Measurements from ENCODE around the gene PPP1R16B. TPM values are rescaled to one million over a fixed set of nuclear protein-coding genes. Genes with fewer than 3 reads are reported as not detected.

The PPP1R16B gene
- polyA plus RNA-seq, 4 donors: 0.89 to 11.9 (median 3.7) TPM

- Histone ChIP-seq H3K36me3 (ENCODE audit: control insufficient read depth in 3 of 3, insufficient read depth in 2 of 3, low read depth in 1 of 3, low read length in 3 of 3) (no peaks in the 10 kb centered on the region), H3K9me3 (ENCODE audit: control insufficient read depth in 2 of 2, insufficient read depth in 1 of 2, low read depth in 1 of 2, low read length in 1 of 2) (no peaks in the 10 kb centered on the region), H3K27me3 (ENCODE audit: control insufficient read depth in 3 of 3, insufficient read depth in 3 of 3, low read length in 3 of 3) (no peaks in the 10 kb centered on the region), H3K27ac (ENCODE audit: low read depth in 1 of 3, low read length in 2 of 3) (no peak overlapping the region), H3K4me1 (ENCODE audit: control insufficient read depth in 3 of 3, insufficient read depth in 2 of 3, low read depth in 1 of 3, low read length in 2 of 3) (peaks cover 0 to 2% (median 0%) of the 10 kb centered on the region in 3 donors), H3K4me3 (ENCODE audit: low read depth in 1 of 3, low read length in 3 of 3) (no peak overlapping the region)
- no peak for DNase-seq
- no peak for FAIRE-seq
Measured at GRCh38 chr20:38834868-38835267, 29.4 kb downstream of the PPP1R16B start.

- DNase-seq (no peak), FAIRE-seq (no peak)
- Histone ChIP-seq H3K36me3 (ENCODE audit: control insufficient read depth in 3 of 3, insufficient read depth in 2 of 3, low read depth in 1 of 3, low read length in 3 of 3) (no peaks in the 10 kb centered on the region), H3K4me3 (ENCODE audit: low read depth in 1 of 3, low read length in 3 of 3) (no peak overlapping the region), H3K4me1 (ENCODE audit: control insufficient read depth in 3 of 3, insufficient read depth in 2 of 3, low read depth in 1 of 3, low read length in 2 of 3) (peaks cover 0 to 2% (median 0%) of the 10 kb centered on the region in 3 donors), H3K27ac (ENCODE audit: low read depth in 1 of 3, low read length in 2 of 3) (no peak overlapping the region), H3K27me3 (ENCODE audit: control insufficient read depth in 3 of 3, insufficient read depth in 3 of 3, low read length in 3 of 3) (no peaks in the 10 kb centered on the region), H3K9me3 (ENCODE audit: control insufficient read depth in 2 of 2, insufficient read depth in 1 of 2, low read depth in 1 of 2, low read length in 1 of 2) (no peaks in the 10 kb centered on the region)
- 91 to 94% (median 93%) methylated on average over 28 of the region's 28 CpGs for WGBS, 3 donors
Measured at GRCh38 chr20:38835792-38836191, 30.3 kb downstream of the PPP1R16B start.

- peaks cover 0 to 3% (median 0%) of the 10 kb centered on the region in 3 donors for H3K4me1 ChIP-seq (ENCODE audit: control insufficient read depth in 3 of 3, insufficient read depth in 2 of 3, low read depth in 1 of 3, low read length in 2 of 3)
- FAIRE-seq (no peak), DNase-seq (no peak)
- no peak overlapping the region for H3K4me3 ChIP-seq (ENCODE audit: low read depth in 1 of 3, low read length in 3 of 3)
- no peak overlapping the region for H3K27ac ChIP-seq (ENCODE audit: low read depth in 1 of 3, low read length in 2 of 3)
- no peaks in the 10 kb centered on the region for H3K36me3 ChIP-seq (ENCODE audit: control insufficient read depth in 3 of 3, insufficient read depth in 2 of 3, low read depth in 1 of 3, low read length in 3 of 3)
- H3K27me3 ChIP-seq (ENCODE audit: control insufficient read depth in 3 of 3, insufficient read depth in 3 of 3, low read length in 3 of 3): no peaks in the 10 kb centered on the region
- H3K9me3 ChIP-seq (ENCODE audit: control insufficient read depth in 2 of 2, insufficient read depth in 1 of 2, low read depth in 1 of 2, low read length in 1 of 2): no peaks in the 10 kb centered on the region
- 67 to 85% (median 73%) methylated on average over 4 of the region's 4 CpGs for WGBS, 3 donors
Measured at GRCh38 chr20:38836991-38837390, 31.5 kb downstream of the PPP1R16B start.

- H3K4me3 ChIP-seq (ENCODE audit: low read depth in 1 of 3, low read length in 3 of 3): no peak overlapping the region
- H3K4me1 ChIP-seq (ENCODE audit: control insufficient read depth in 3 of 3, insufficient read depth in 2 of 3, low read depth in 1 of 3, low read length in 2 of 3): peaks cover 0 to 6% (median 0%) of the 10 kb centered on the region in 3 donors
- H3K36me3 ChIP-seq (ENCODE audit: control insufficient read depth in 3 of 3, insufficient read depth in 2 of 3, low read depth in 1 of 3, low read length in 3 of 3): no peaks in the 10 kb centered on the region
- DNase-seq (no peak), FAIRE-seq (no peak)
- H3K27ac ChIP-seq (ENCODE audit: low read depth in 1 of 3, low read length in 2 of 3): no peak overlapping the region
- no peaks in the 10 kb centered on the region for H3K9me3 ChIP-seq (ENCODE audit: control insufficient read depth in 2 of 2, insufficient read depth in 1 of 2, low read depth in 1 of 2, low read length in 1 of 2)
- H3K27me3 ChIP-seq (ENCODE audit: control insufficient read depth in 3 of 3, insufficient read depth in 3 of 3, low read length in 3 of 3): no peaks in the 10 kb centered on the region
- WGBS, 3 donors: 68 to 77% (median 72%) methylated on average over 8 of the region's 8 CpGs
Measured at GRCh38 chr20:38838326-38838725, 32.8 kb downstream of the PPP1R16B start.

- 89 to 92% (median 92%) methylated on average over 4 of the region's 4 CpGs for WGBS, 3 donors
- Histone ChIP-seq H3K36me3 (ENCODE audit: control insufficient read depth in 3 of 3, insufficient read depth in 2 of 3, low read depth in 1 of 3, low read length in 3 of 3) (no peaks in the 10 kb centered on the region), H3K4me3 (ENCODE audit: low read depth in 1 of 3, low read length in 3 of 3) (no peak overlapping the region), H3K4me1 (ENCODE audit: control insufficient read depth in 3 of 3, insufficient read depth in 2 of 3, low read depth in 1 of 3, low read length in 2 of 3) (peaks cover 0 to 6% (median 0%) of the 10 kb centered on the region in 3 donors), H3K27ac (ENCODE audit: low read depth in 1 of 3, low read length in 2 of 3) (peak overlapping the region in 1 of 3 donors; percentile 81), H3K27me3 (ENCODE audit: control insufficient read depth in 3 of 3, insufficient read depth in 3 of 3, low read length in 3 of 3) (no peaks in the 10 kb centered on the region), H3K9me3 (ENCODE audit: control insufficient read depth in 2 of 2, insufficient read depth in 1 of 2, low read depth in 1 of 2, low read length in 1 of 2) (no peaks in the 10 kb centered on the region)
- DNase-seq: no peak
- FAIRE-seq: no peak
Measured at GRCh38 chr20:38839563-38839962, 34.1 kb downstream of the PPP1R16B start.

- Histone ChIP-seq H3K9me3 (ENCODE audit: control insufficient read depth in 2 of 2, insufficient read depth in 1 of 2, low read depth in 1 of 2, low read length in 1 of 2) (no peaks in the 10 kb centered on the region), H3K27me3 (ENCODE audit: control insufficient read depth in 3 of 3, insufficient read depth in 3 of 3, low read length in 3 of 3) (peaks cover 0 to 4% (median 0%) of the 10 kb centered on the region in 3 donors), H3K27ac (ENCODE audit: low read depth in 1 of 3, low read length in 2 of 3) (peak overlapping the region in 2 of 3 donors; percentile 52 to 81), H3K4me1 (ENCODE audit: control insufficient read depth in 3 of 3, insufficient read depth in 2 of 3, low read depth in 1 of 3, low read length in 2 of 3) (peaks cover 0 to 6% (median 0%) of the 10 kb centered on the region in 3 donors), H3K4me3 (ENCODE audit: low read depth in 1 of 3, low read length in 3 of 3) (no peak overlapping the region), H3K36me3 (ENCODE audit: control insufficient read depth in 3 of 3, insufficient read depth in 2 of 3, low read depth in 1 of 3, low read length in 3 of 3) (no peaks in the 10 kb centered on the region)
- WGBS, 3 donors: 70 to 75% (median 71%) methylated on average over 14 of the region's 14 CpGs
- FAIRE-seq (no peak), DNase-seq (no peak)
Measured at GRCh38 chr20:38840053-38840893, 34.8 kb downstream of the PPP1R16B start.

GRCh38 chr20:38840894-38841470, 35.5 kb downstream of the PPP1R16B start:
- WGBS, 3 donors: 73 to 80% (median 79%) methylated on average over 8 of the region's 8 CpGs
- DNase-seq (peak in 1 of 2 donors; percentile 25), FAIRE-seq (no peak)
- H3K4me1 ChIP-seq (ENCODE audit: control insufficient read depth in 3 of 3, insufficient read depth in 2 of 3, low read depth in 1 of 3, low read length in 2 of 3): peaks cover 0 to 6% (median 0%) of the 10 kb centered on the region in 3 donors
- no peak overlapping the region for H3K4me3 ChIP-seq (ENCODE audit: low read depth in 1 of 3, low read length in 3 of 3)
- H3K27ac ChIP-seq (ENCODE audit: low read depth in 1 of 3, low read length in 2 of 3): peak overlapping the region in 2 of 3 donors; percentile 52 to 68
- peaks cover 0 to 4% (median 0%) of the 10 kb centered on the region in 3 donors for H3K27me3 ChIP-seq (ENCODE audit: control insufficient read depth in 3 of 3, insufficient read depth in 3 of 3, low read length in 3 of 3)
- no peaks in the 10 kb centered on the region for H3K9me3 ChIP-seq (ENCODE audit: control insufficient read depth in 2 of 2, insufficient read depth in 1 of 2, low read depth in 1 of 2, low read length in 1 of 2)
- no peaks in the 10 kb centered on the region for H3K36me3 ChIP-seq (ENCODE audit: control insufficient read depth in 3 of 3, insufficient read depth in 2 of 3, low read depth in 1 of 3, low read length in 3 of 3)

GRCh38 chr20:38841570-38841969, 36.1 kb downstream of the PPP1R16B start:
- no peak overlapping the region for H3K4me3 ChIP-seq (ENCODE audit: low read depth in 1 of 3, low read length in 3 of 3)
- H3K36me3 ChIP-seq (ENCODE audit: control insufficient read depth in 3 of 3, insufficient read depth in 2 of 3, low read depth in 1 of 3, low read length in 3 of 3): no peaks in the 10 kb centered on the region
- FAIRE-seq (no peak), DNase-seq (no peak)
- H3K9me3 ChIP-seq (ENCODE audit: control insufficient read depth in 2 of 2, insufficient read depth in 1 of 2, low read depth in 1 of 2, low read length in 1 of 2): no peaks in the 10 kb centered on the region
- 34 to 60% (median 56%) methylated on average over 2 of the region's 2 CpGs for WGBS, 3 donors
- H3K4me1 ChIP-seq (ENCODE audit: control insufficient read depth in 3 of 3, insufficient read depth in 2 of 3, low read depth in 1 of 3, low read length in 2 of 3): peaks cover 0 to 6% (median 0%) of the 10 kb centered on the region in 3 donors
- peaks cover 0 to 4% (median 0%) of the 10 kb centered on the region in 3 donors for H3K27me3 ChIP-seq (ENCODE audit: control insufficient read depth in 3 of 3, insufficient read depth in 3 of 3, low read length in 3 of 3)
- peak overlapping the region in 1 of 3 donors; percentile 68 for H3K27ac ChIP-seq (ENCODE audit: low read depth in 1 of 3, low read length in 2 of 3)

Data from small intestine (tissue), 7 donors.